Measurements from ENCODE around the gene ZNF823. TPM values are rescaled to one million over a fixed set of nuclear protein-coding genes. Genes with fewer than 3 reads are reported as not detected.

Gene ZNF823
- total RNA-seq, 1 experiment from 2014 or later, result 10.2 TPM

- DNase-seq (ENCODE audit: low read depth), result peak; percentile 28
Observed at GRCh38 chr19:11737964-11738745, 591 bp downstream of the ZNF823 start.

GRCh38 chr19:11736696-11737095 lies 2.0 kb downstream of the ZNF823 start:
- DNase-seq (ENCODE audit: low read depth), result peak; percentile 82

GRCh38 chr19:11735375-11735774 lies 3.4 kb downstream of the ZNF823 start:
- DNase-seq (ENCODE audit: low read depth), result no peak

- DNase-seq (ENCODE audit: low read depth), result no peak
Observed at GRCh38 chr19:11729586-11729985, 9.2 kb downstream of the ZNF823 start.

GRCh38 chr19:11722414-11722813 lies 16.3 kb downstream of the ZNF823 start:
- no peak for DNase-seq (ENCODE audit: low read depth)

GRCh38 chr19:11721681-11722080 lies 17.1 kb downstream of the ZNF823 start:
- no peak for DNase-seq (ENCODE audit: low read depth)

- no peak for DNase-seq (ENCODE audit: low read depth)
Observed at GRCh38 chr19:11710313-11710712, 28.4 kb downstream of the ZNF823 start.

- DNase-seq (ENCODE audit: low read depth), result no peak
Observed at GRCh38 chr19:11708457-11708856, 30.3 kb downstream of the ZNF823 start.

- no peak for DNase-seq (ENCODE audit: low read depth)
Observed at GRCh38 chr19:11705474-11705873, 33.3 kb downstream of the ZNF823 start.

- no peak for DNase-seq (ENCODE audit: low read depth)
Observed at GRCh38 chr19:11704626-11705025, 34.1 kb downstream of the ZNF823 start.

GRCh38 chr19:11699931-11700794 lies 38.6 kb downstream of the ZNF823 start:
- DNase-seq (ENCODE audit: low read depth), result peak; percentile 27

- no peak for DNase-seq (ENCODE audit: low read depth)
Observed at GRCh38 chr19:11698231-11698630, 40.5 kb downstream of the ZNF823 start.

- DNase-seq (ENCODE audit: low read depth), result no peak
Observed at GRCh38 chr19:11697284-11697855, 41.4 kb downstream of the ZNF823 start.

GRCh38 chr19:11694533-11695439 lies 44.0 kb downstream of the ZNF823 start:
- peak; percentile 88 for DNase-seq (ENCODE audit: low read depth)

GRCh38 chr19:11693505-11694499 lies 44.9 kb downstream of the ZNF823 start:
- peak; percentile 80 for DNase-seq (ENCODE audit: low read depth)

GRCh38 chr19:11692127-11692790 lies 46.5 kb downstream of the ZNF823 start:
- no peak for DNase-seq (ENCODE audit: low read depth)

- DNase-seq (ENCODE audit: low read depth), result no peak
Observed at GRCh38 chr19:11685676-11686650, 52.8 kb downstream of the ZNF823 start.

- DNase-seq (ENCODE audit: low read depth), result no peak
Observed at GRCh38 chr19:11684987-11685675, 53.6 kb downstream of the ZNF823 start.
